HG02973 (cell line): Measurements from ENCODE around the gene CDH3.

Experiments
- ATAC-seq: cut with Tn5 transposase; IDR thresholded peaks from one replicate; pipeline ENCODE4 v1.9.1; 2021; ENCODE audit warnings: moderate library complexity; ENCODE audit not compliant: unreplicated experiment

The CDH3 gene

DNA sequence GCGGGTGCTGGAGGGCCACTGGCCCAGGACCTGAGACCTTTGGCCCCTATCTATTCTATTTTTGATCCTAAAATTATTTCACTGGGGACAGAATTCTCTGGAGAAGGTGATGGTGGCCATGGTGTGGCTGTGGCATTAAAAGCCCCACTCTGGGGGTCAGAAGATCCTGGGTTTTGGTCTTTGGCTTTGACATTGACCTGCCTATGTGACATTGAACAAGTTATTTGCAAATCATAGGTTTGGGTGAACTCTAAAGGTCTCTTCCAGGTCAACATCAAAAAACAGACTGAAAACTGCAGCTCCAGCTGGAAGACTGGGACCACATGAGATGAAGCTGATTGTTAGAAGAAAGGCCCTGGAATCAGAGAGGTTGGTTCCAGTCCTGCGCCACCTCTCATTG is 89.7 kb downstream of the CDH3 start:
- ATAC-seq, result no peak

DNA sequence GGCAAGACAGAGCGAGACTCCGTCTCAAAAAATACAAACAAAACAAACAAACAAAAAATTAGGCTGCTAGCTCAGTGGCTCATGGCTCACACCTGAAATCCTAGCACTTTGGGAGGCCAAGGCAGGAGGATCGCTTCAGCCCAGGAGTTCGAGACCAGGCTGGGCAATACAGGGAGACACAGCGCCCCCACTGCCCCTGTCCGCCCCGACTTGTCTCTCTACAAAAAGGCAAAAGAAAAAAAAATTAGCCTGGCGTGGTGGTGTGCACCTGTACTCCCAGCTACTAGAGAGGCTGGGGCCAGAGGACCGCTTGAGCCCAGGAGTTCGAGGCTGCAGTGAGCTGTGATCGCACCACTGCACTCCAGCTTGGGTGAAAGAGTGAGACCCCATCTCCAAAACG is 91.5 kb downstream of the CDH3 start:
- ATAC-seq, result no peak

DNA sequence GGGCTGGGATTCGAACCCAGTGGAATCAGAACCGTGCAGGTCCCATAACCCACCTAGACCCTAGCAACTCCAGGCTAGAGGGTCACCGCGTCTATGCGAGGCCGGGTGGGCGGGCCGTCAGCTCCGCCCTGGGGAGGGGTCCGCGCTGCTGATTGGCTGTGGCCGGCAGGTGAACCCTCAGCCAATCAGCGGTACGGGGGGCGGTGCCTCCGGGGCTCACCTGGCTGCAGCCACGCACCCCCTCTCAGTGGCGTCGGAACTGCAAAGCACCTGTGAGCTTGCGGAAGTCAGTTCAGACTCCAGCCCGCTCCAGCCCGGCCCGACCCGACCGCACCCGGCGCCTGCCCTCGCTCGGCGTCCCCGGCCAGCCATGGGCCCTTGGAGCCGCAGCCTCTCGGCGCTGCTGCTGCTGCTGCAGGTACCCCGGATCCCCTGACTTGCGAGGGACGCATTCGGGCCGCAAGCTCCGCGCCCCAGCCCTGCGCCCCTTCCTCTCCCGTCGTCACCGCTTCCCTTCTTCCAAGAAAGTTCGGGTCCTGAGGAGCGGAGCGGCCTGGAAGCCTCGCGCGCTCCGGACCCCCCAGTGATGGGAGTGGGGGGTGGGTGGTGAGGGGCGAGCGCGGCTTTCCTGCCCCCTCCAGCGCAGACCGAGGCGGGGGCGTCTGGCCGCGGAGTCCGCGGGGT is 92.1 kb downstream of the CDH3 start, which contains the start of gene CDH1:
CDH1 (plus strand) TSS at position 247 of the 684 bp plus-strand sequence; CDS start at position 371, 124 bp downstream.
- ATAC-seq, result no peak

DNA sequence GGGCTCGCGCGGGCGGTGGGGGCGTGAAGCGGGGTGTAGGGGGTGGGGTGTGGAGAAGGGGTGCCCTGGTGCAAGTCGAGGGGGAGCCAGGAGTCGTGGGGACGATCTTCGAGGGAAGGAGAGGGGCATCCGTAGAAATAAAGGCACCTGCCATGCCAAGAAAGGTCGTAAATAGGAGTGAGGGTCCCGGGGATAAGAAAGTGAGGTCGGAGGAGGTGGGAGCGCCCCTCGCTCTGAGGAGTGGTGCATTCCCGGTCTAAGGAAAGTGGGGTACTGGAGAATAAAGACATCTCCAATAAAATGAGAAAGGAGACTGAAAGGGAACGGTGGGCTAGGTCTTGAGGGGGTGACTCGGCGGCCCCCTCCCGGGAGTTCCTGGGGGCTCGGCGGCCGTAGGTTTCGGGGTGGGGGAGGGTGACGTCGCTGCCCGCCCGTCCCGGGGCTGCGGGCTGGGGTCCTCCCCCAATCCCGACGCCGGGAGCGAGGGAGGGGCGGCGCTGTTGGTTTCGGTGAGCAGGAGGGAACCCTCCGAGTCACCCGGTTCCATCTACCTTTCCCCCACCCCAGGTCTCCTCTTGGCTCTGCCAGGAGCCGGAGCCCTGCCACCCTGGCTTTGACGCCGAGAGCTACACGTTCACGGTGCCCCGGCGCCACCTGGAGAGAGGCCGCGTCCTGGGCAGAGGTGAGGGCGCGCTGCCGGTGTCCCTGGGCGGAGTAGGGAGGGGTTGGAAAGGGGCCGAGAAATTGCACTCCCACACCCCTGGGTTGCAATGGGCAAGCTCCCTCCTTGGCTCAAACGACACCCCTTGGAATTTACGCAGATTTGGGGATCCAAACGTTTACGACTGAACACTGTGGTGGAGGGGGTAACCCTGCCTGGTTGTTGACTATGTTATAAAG is 92.9 kb downstream of the CDH3 start:
- no peak for ATAC-seq

DNA sequence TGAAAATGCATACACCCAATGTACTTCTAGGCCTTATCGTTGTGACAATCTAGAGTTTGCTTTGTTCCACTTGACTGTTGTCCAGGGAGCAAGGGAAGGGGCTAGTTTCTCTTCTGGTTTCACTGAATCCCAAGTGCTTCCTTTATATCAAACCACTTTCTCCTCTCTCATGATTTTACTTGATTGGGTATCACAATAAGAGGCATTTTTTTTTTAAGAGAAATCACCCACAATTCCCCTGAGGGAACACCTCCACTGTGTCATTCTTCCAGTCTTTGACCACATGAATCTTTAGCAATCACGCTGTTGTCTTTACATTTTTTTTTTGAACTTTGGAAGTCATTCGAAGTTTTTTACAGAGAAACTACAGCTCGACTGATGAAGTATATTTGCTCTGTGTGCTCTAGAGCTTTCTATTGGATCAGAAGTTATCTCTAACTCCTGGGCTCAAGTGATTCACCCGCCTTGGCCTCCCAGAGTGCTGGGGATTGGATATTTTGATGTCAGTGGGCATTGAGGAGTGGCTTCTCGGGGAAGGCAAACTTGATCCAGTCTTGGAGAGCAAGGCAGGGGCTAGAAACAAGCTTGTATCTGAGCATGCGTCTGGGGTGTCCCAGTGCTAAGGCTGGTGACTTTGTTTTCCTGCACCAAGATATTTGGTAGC is 95.0 kb downstream of the CDH3 start:
- no peak for ATAC-seq

DNA sequence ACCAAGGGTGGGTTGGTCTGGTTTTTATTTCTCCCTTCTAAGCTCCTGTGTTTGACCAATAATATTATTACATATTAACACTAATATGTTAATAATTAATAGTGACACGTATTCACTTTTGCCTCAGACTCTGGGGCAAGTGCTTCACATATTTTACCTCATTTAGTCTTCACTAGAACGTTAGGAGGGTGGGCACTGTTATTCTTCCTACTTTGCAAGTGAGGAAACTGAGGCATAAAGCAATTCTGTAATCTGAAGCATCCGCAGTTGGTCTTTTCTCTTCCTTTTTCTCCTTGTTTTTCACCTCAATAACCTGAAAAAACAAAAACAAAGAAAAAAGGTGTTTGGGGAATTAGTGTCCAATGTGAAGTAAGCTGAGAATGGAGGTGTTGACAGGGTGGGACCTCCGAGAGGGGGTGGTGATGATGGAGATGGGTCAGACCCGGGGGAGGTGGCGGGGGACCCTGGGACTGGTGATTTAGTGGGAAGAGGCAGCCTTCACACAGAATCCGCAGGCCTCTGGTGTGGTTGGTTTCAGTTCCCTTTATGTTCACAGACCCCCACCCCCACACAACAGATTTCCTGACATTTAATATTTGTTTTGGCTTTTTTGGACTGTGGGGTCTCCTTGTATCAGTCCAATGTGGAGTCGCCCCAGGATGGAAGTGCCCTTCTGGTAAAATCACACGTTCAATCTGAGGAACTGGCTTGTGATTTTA is 95.7 kb downstream of the CDH3 start:
- no peak for ATAC-seq

DNA sequence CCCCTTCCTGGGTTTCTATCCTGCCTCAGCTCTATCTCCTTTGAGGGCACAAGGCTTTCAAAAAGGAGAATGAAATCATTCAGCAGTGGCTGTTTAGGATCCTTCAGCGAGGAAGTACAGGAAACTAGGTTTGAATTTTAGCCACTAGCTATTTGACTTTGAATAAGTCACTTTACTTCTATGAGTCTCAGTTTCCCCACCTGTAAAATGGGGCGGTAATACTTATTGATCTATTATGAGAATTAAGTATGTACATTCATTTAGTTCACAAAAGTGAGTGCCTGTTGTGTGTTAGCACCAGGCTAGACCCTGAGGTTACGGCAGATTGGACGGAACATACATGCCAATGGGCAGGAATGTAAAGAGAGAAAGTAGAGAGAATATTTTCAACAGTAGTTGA is 98.6 kb downstream of the CDH3 start:
- ATAC-seq, result no peak

DNA sequence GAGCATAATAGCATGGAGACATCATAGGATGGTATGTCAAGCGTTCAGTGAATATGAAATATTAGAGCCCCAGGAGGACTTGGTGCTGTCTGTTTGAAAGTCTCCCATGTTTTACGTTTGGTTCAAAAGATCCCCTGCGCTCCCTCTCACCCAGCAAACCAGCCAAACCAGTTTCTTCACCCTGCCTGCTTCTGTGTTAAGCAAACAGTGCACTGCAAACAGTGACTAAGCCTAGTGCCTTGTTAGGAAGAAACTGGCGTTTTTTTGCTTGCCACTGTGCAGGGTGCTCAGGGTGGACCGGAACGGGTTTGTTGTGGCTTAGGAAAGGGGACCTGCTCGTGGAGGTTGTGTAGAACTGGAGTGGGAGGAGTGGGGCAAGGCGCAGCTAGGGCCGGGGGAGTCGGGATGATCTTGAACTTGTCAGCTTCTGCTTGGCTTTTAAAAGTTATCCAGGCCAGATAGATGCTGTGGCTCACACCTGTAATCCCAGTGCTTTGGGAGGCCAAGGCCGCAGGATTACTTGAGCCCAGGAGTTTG is 99.7 kb downstream of the CDH3 start:
- no peak for ATAC-seq

DNA sequence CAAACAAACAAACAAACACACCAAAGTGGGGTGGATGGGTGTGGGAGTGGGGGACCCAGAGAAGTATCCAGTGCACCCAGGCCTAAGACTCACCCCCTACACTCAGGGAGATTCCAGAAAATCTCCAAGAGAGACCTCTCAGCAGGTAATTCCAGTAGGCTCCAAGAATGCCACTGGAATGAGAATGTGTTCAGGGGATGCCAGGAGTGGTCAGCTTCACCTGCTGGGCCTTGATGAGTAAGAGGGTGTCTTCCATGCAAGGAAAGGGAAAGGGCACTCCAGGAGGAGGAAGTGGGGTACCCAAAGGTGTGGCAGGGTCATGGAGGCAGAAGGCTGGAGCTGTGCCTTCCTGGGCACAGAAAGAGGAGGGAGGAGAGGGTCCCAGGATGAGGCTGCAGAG is 101.8 kb downstream of the CDH3 start:
- no peak for ATAC-seq

DNA sequence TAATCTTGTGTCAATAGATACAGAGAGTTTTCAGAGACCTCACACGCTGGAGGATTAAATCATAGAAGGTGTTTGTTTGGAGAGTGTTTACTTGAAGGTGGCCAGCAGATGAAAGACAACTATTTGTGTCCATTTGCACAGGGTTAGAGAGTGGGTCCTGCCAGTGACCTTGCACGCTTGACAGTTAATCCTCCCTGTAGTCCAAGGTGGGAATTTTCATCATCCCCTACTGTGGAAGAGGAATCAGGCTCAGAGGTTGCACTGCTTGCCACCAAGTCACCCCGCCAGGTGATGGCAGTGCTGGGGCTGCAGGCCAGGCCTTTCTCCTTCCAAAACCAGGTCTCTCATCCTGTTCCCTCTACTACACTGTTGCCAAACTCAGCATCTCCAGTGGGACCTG is 104.3 kb downstream of the CDH3 start:
- ATAC-seq, result no peak
